Type B pancreatic cell (in vitro differentiated cells): ENCODE measurements around the gene UGT1A5. TPM values are rescaled to one million over a fixed set of nuclear protein-coding genes. Genes with fewer than 3 reads are reported as not detected.

Experiments used
- DNase-seq: peaks from one replicate; pipeline ENCODE4 v3.0.0; 2021; ENCODE audit warnings: mixed read lengths; ENCODE audit not compliant: unreplicated experiment; ENCODE audit errors: extremely low spot score
- H3K27ac Mint-ChIP-seq: 2 replicates; pipeline ENCODE4 v1.8.0; 2021; ENCODE audit warnings: mild to moderate bottlenecking, mixed read lengths
- H3K27me3 Mint-ChIP-seq: 2 replicates; pipeline ENCODE4 v1.8.0; 2021; ENCODE audit warnings: mixed read lengths
- H3K36me3 Mint-ChIP-seq: 2 replicates; pipeline ENCODE4 v1.8.0; 2021; ENCODE audit warnings: mixed read lengths
- H3K4me1 Mint-ChIP-seq: one replicate; pipeline ENCODE4 v1.8.0; 2021; ENCODE audit warnings: mixed read lengths; ENCODE audit not compliant: unreplicated experiment
- H3K4me3 Mint-ChIP-seq: 2 replicates; pipeline ENCODE4 v1.8.0; 2021; ENCODE audit warnings: mild to moderate bottlenecking, mixed read lengths
- H3K9me3 Mint-ChIP-seq: 2 replicates; pipeline ENCODE4 v1.8.0; 2021; ENCODE audit warnings: mixed read lengths
- total RNA-seq: library from RNA; stranded (reverse); gene quantifications from 2 replicates; pipeline ENCODE4 v1.2.1, GENCODE V29; 2021; ENCODE audit warnings: low replicate concordance
- TF ChIP-seq, protein P1 (sequence below): fragments of 200-600 bp; sonication (generic); conservative IDR thresholded peaks from 2 replicates; pipeline ENCODE4 v1.5.0; 2021; ENCODE audit warnings: antibody characterized with exemption, mild to moderate bottlenecking

The UGT1A5 gene
- total RNA-seq, 1 donor from 2014 or later: not detected

DNA sequence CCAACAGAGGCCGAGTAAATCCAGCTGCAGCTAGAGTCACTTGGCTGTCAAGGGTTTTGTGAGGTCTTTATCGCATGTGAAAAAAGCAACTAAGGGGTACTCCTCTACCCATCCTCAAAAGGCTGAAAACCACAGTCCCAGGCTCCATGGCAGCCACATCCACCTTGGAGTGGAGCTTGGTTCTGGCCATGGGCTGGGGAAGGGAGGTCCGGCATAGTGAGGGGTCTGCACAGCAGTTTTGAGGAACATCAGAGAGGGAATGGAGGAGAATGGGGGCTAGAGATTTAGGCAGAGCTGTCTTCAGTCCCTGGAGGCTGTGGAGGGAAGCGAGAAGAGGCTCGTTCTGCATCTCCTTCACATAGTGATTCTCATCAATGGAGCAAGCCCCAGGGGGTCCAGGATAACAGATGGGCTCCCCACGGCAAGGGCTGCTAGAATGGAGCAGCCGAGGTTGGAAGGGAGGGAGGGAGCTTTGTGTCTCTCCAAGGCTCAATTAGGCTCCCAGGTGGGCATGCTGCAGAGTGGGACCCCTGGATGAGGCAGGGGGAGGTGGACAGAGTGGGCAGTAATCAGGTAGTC lies 86.5 kb downstream of the UGT1A5 start:
- Mint-ChIP-seq H3K36me3 (no peaks in the 10 kb centered on the region), H3K27me3 (peaks cover 17% of the 10 kb centered on the region), H3K9me3 (no peaks in the 10 kb centered on the region), H3K4me1 (no peaks in the 10 kb centered on the region), H3K27ac (no peak overlapping the region), H3K4me3 (no peak overlapping the region)
- peak; percentile 49 for DNase-seq
- TF ChIP-seq, protein P1, sequence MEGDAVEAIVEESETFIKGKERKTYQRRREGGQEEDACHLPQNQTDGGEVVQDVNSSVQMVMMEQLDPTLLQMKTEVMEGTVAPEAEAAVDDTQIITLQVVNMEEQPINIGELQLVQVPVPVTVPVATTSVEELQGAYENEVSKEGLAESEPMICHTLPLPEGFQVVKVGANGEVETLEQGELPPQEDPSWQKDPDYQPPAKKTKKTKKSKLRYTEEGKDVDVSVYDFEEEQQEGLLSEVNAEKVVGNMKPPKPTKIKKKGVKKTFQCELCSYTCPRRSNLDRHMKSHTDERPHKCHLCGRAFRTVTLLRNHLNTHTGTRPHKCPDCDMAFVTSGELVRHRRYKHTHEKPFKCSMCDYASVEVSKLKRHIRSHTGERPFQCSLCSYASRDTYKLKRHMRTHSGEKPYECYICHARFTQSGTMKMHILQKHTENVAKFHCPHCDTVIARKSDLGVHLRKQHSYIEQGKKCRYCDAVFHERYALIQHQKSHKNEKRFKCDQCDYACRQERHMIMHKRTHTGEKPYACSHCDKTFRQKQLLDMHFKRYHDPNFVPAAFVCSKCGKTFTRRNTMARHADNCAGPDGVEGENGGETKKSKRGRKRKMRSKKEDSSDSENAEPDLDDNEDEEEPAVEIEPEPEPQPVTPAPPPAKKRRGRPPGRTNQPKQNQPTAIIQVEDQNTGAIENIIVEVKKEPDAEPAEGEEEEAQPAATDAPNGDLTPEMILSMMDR: no peak

DNA sequence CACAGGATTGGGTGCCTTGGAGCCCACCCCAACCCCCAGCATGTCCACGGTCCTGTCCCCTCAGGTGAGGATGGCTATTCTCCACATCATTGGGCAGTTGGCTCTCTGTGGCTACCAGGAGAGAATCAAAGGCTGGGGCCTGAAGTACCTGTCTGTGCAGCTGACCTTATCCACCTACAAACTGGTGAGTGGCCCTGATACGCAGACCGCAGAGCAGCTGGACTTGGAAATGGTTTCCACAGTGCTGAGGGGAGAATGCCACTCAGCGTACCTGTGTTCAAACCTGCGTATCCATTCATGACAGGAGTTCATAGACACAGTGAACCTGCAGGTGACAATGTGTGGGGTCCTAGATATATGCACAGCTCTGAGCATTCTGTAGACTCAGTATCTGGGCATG lies 87.0 kb downstream of the UGT1A5 start:
- H3K4me1 Mint-ChIP-seq: no peaks in the 10 kb centered on the region
- H3K36me3 Mint-ChIP-seq: no peaks in the 10 kb centered on the region
- H3K9me3 Mint-ChIP-seq: no peaks in the 10 kb centered on the region
- peaks cover 21% of the 10 kb centered on the region for H3K27me3 Mint-ChIP-seq
- TF ChIP-seq, protein P1: no peak
- H3K27ac Mint-ChIP-seq: no peak overlapping the region
- H3K4me3 Mint-ChIP-seq: no peak overlapping the region
- DNase-seq: no peak

DNA sequence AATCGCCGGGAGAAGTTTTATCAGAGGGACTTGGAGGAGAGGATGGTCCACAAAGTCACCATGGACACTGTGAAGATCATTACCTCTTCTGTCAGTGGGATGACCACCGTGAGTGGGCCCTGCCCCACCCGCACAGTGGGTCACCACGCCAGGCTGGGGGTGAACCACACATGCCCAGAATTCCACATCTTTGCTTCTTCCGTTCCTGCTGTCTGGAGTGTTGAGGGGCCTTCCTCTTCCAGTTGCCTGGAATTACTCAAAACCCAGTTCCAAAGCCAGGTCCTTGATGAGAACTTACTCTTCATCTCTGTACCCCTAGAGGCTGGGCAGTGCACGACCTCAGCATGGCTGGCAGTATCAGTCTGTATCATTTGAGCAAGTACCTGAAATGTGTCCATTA lies 87.5 kb downstream of the UGT1A5 start:
- Mint-ChIP-seq H3K27ac (no peak overlapping the region), H3K36me3 (no peaks in the 10 kb centered on the region), H3K4me1 (no peaks in the 10 kb centered on the region), H3K9me3 (no peaks in the 10 kb centered on the region), H3K4me3 (no peak overlapping the region), H3K27me3 (peaks cover 25% of the 10 kb centered on the region)
- TF ChIP-seq, protein P1: no peak
- DNase-seq: no peak

DNA sequence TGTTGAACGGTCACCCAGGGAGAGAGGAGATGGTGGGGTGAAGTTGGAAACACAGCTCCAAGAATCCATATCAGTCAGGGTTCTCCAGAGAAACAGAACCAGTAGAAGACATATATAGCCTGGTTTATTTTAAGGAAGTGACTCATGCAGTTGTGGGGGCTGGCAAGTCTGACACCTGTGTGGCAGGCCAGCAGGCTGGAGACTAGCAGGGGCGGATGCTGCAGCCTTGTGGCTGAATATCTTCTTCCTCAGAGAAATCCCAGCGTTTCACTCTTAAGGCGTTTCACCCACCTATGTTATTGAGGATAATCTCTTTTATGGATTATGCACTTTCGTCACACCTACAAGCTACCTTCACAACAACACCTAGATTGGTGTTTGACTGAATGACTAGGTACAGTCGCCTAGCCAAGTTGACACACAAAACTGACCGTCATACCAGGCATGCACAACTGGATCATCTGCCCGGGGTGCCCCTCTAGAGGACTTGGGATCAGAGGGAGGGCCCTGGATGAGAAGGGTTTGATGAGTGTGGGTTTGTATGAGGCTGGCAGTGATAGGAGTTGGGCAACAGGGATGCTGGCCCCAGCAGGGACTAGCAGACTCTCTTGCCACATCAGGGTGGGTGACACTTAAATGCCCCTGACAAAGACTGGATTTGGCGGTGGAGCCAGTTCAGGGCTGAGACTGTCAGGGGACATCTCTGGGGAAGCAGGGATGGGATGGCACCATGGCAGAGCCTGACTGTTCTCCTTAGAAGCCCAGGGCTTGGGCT lies 88.8 kb downstream of the UGT1A5 start:
- DNase-seq: peak; percentile 43
- Mint-ChIP-seq H3K9me3 (no peaks in the 10 kb centered on the region), H3K27ac (no peak overlapping the region), H3K27me3 (peaks cover 27% of the 10 kb centered on the region), H3K4me3 (no peak overlapping the region), H3K4me1 (no peaks in the 10 kb centered on the region), H3K36me3 (no peaks in the 10 kb centered on the region)
- TF ChIP-seq, protein P1: no peak

DNA sequence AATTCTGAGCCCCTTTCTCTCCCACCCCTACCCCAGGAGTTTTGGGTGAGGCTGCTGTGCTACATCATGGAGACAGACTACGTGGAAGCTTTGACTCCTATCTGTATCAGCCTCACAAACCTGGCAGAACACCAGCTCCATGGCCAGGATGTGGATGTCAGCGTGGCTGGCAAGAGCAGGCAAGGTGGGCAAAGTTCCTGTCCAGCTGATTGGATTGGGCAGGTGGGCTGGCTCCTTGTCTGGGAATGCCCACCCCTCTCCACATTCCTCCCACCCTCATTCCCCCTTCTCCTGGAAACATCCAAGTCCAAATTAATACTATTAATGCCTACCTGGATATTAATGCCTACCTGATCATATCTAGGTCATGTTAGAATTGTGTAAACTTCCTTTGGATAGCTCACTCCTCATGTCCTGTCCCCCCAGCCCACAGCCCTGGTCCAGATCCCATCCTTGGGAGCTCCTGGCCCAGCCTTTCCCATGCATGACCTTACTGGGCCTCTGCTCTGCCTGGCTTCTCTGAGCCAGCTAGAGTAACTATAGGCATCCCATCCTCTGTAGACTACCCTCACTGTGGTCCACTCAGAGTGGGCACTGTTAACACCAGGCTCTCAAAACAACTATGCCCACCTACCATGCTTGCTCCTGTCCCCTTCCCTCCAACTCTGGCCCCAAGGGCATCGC lies 89.6 kb downstream of the UGT1A5 start:
- H3K4me3 Mint-ChIP-seq: no peak overlapping the region
- H3K36me3 Mint-ChIP-seq: no peaks in the 10 kb centered on the region
- H3K4me1 Mint-ChIP-seq: no peaks in the 10 kb centered on the region
- TF ChIP-seq, protein P1: no peak
- peaks cover 27% of the 10 kb centered on the region for H3K27me3 Mint-ChIP-seq
- H3K27ac Mint-ChIP-seq: no peak overlapping the region
- DNase-seq: peak; percentile 50
- no peaks in the 10 kb centered on the region for H3K9me3 Mint-ChIP-seq
